Measurements from ENCODE around the gene CTNND2. TPM values are rescaled to one million over a fixed set of nuclear protein-coding genes. Genes with fewer than 3 reads are reported as not detected.
"Not testable (repeated sequence)": the region's sequence is repeated elsewhere in the genome, so short reads cannot be mapped to it uniquely, and the experiment has no call there.

CTNND2 gene
- total RNA-seq, 1 experiment from 2014 or later = not detected

DNA sequence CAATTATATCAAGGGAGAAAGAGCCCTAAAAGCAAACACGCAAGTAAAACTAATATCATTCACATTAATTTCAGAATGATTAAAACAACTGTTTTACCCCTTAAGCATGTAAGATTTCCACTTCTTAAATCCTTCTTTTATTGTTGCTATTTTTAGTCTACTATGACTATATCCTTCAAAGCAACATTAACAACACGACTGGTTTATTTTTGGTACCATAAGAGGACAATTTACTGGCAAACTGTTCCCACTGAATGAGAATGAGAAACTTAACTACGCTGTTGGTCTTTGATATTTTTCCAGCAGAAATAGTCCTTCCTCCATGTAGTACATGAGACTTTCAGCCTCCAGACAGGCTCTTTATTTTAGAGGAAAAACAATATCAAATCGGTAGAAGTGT, 281.5 kb downstream of the CTNND2 start:
- H3K4me3 ChIP-seq = no peak overlapping the region
- no peaks in the 10 kb centered on the region for H3K4me1 ChIP-seq
- no peaks in the 10 kb centered on the region for H3K9me3 ChIP-seq (replicated peaks)
- DNase-seq = no peak
- H3K27ac ChIP-seq = no peak overlapping the region
- no peaks in the 10 kb centered on the region for H3K27me3 ChIP-seq
- H3K36me3 ChIP-seq = no peaks in the 10 kb centered on the region

DNA sequence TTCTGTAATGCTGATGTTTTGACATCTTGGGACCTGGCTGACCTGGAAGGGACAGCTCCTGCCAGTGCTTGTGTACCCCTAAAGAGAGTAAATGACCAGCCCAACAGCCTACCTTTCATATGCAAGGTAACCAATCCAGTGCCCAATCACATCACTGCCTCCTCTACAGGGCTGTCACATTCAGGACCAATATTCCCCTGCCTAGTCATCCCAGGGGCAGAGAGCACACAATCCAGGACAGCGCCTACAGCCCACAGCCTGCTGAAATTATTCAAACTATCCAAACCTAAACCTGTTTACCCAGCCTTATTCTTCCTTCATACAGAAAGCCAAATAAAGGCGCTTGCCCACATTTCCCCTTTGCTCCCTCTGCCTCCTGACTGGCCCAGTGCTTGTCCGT, 284.1 kb downstream of the CTNND2 start:
- Histone ChIP-seq H3K36me3 (no peaks in the 10 kb centered on the region), H3K27ac (no peak overlapping the region), H3K4me3 (no peak overlapping the region), H3K27me3 (no peaks in the 10 kb centered on the region), H3K4me1 (no peaks in the 10 kb centered on the region), H3K9me3 (replicated peaks) (no peaks in the 10 kb centered on the region)
- no peak for DNase-seq

DNA sequence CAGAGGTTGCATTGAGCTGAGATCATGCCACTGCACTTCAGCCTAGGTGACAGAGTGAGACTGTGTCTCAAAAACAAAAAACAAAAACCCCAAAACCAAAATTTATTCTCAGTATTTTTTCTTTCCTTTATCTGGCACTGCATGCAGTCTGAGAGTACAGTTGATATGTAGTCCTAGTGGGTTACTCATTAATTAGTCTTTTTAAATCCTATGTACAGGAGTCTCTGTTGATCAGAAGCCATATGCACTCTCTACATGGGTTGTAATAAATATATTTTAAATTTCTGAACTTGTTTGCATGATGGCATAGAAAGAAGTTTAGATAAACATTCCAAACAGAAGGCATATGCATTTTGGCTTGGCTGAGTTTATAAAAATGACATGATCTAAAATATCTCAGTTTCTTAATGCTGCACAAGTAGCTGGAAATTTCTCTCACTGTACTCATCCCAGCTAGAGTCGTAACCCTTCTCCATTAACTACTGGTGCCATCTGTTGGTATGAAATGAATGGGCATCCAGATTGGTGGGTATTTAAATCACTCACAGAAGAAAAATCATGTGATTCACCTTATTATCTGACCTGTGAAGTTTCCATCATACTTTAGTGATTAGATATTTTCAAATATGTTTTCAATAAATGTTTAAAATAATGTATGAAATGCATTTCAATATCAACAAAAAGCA, 284.8 kb downstream of the CTNND2 start:
- Histone ChIP-seq H3K4me3 (no peak overlapping the region), H3K4me1 (no peaks in the 10 kb centered on the region), H3K9me3 (replicated peaks) (no peaks in the 10 kb centered on the region), H3K27me3 (no peaks in the 10 kb centered on the region), H3K27ac (no peak overlapping the region), H3K36me3 (no peaks in the 10 kb centered on the region)
- peak in 1 of 2 experiments; percentile 7 for DNase-seq

DNA sequence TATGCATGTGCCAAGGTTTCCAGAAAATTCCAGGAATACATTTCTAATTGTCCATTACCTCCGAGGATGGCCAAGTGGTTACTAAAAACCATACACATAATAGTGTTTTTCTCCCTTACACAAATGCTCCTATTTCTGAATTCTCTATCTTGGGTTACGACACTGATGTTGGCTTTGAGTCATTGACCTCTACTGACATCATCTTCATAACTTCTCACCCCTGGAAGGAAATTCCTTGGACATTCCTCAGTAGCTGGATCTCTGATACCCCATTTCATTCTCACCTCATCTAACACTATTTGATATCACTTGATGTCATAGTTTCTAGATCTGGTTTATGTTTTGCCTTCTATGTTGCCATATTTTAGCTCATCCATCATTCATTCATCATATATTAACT, 287.2 kb downstream of the CTNND2 start:
- Histone ChIP-seq H3K9me3 (replicated peaks) (no peaks in the 10 kb centered on the region), H3K4me1 (no peaks in the 10 kb centered on the region), H3K4me3 (no peak overlapping the region), H3K27ac (no peak overlapping the region), H3K36me3 (no peaks in the 10 kb centered on the region), H3K27me3 (no peaks in the 10 kb centered on the region)
- no peak for DNase-seq

DNA sequence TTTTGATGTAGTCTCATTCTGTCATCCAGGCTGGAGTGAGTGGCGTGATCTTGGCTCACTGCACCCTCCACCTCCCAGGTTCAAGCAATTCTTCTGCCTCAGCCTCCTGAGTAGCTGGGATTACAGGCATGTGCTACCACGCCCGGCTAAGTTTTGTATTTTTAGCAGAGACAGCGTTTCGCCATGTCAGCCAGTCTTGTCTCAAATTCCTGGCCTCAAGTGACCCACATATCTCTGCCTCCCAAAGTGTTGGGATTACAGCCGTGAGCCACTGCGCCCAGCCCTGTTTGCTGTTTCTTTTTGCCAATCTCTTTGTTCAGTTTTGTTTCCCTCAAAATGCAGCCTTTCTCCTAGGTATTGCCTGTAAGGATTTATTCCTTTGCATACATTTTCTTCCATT, 287.6 kb downstream of the CTNND2 start:
- H3K9me3 ChIP-seq (replicated peaks); H3K36me3 ChIP-seq; H3K4me3 ChIP-seq; DNase-seq; H3K27me3 ChIP-seq; H3K27ac ChIP-seq; H3K4me1 ChIP-seq: not testable (repeated sequence)

DNA sequence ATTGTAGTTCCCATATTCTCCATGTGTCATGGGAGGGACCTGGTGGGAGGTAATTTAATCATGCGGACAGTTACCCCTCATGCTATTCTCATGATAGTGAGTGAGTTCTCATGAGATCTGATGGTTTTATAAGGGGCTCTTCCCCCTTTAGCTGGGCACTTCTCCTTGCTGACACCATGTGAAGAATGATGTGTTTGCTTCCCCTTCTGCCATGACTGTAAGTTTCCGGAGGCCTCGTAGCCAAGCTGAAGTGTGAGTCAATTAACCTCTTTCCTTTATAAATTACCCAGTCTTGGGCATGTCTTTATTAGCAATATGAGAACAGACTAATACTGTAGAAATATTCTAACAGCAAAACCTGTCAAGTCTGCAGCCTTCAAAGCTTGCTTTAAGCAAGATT, 293.2 kb downstream of the CTNND2 start:
- H3K9me3 ChIP-seq (replicated peaks) = no peaks in the 10 kb centered on the region
- H3K4me1 ChIP-seq = no peaks in the 10 kb centered on the region
- H3K27me3 ChIP-seq = no peaks in the 10 kb centered on the region
- H3K27ac ChIP-seq = no peak overlapping the region
- H3K4me3 ChIP-seq = no peak overlapping the region
- no peaks in the 10 kb centered on the region for H3K36me3 ChIP-seq
- no peak for DNase-seq

DNA sequence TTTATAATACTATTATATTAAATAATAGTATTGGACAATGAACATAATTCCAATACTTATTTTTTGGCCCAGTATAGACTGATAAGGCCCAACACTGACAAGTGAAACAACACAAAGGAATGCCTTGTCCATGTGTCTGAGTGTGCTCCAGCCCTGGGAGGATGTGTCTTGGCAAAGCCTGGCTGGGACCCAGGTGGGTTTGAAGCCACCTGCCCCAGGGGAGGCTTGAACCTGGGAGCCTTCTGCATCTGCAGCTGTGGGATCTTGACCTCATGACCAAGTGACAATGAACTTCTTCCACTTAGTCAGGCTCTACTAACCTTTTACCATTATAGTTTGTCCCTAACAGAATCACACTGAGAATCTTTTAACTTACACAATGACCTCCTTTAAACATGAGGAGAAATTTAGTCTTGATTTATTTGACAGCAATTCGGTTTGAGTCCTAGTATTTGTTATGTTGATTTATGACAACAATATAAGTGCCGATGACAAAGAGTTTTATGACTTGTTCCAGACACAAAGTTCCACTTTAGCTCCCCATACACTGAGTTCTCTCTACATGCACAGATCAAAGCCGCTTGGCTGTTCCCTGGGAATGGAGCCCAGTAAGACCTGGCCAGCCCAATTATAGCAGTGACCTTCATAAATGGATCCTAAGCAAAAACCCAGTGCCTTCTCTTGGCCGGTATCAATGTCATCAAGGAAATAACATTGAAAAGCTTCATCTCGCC, 294.5 kb downstream of the CTNND2 start:
- H3K27me3 ChIP-seq = no peaks in the 10 kb centered on the region
- DNase-seq = no peak
- no peaks in the 10 kb centered on the region for H3K9me3 ChIP-seq (replicated peaks)

DNA sequence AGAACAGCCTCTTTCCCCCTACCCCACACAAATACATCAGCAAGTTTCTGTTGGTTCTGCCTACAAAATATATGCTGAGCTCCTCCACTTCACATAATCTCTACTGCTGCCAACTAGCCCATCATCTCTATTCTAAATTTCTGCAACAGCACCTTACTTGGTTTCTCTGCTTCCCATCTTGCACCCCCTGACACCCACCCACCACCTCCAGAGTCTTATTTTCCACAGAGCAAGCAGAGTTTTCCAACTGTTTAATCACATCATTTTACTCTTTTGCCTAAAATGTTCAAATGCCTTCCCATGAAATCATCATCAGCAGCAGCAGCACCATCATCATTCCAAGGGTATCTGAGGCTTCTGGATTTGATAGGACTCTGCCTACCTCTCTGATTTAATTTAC, 295.7 kb downstream of the CTNND2 start:
- H3K4me1 ChIP-seq = no peaks in the 10 kb centered on the region
- no peak overlapping the region for H3K4me3 ChIP-seq
- no peak overlapping the region for H3K27ac ChIP-seq
- no peaks in the 10 kb centered on the region for H3K36me3 ChIP-seq
- H3K9me3 ChIP-seq (replicated peaks) = no peaks in the 10 kb centered on the region
- no peaks in the 10 kb centered on the region for H3K27me3 ChIP-seq
- no peak for DNase-seq

More for the DNA sequence above, 294.5 kb downstream of the CTNND2 start:
- Histone ChIP-seq H3K4me3 (no peak overlapping the region), H3K36me3 (no peaks in the 10 kb centered on the region), H3K4me1 (no peaks in the 10 kb centered on the region), H3K27ac (no peak overlapping the region)

DNA sequence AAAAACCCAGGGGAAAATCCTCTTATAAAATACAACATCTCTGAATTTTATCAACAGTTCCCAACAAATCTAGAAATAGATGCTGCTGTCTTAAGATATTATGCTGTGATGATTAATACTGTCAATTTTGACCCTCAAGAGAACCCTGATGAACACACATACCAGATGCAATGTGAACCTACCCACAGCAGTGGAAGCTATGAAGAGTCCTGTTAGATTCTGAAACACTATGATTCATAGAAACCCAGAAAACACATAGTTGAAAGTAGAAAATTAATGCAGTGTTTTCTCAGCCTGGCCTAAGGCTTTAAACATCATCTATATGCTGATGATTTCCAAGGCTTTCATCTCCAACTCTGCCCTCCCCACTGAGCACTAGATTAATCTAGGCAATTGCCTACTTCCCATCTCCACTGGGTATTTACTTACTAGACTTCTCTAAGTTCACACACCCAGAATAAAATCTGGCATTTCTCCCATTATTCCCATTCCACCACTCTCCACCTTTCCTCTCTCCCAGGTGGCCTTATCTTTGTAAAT, 296.2 kb downstream of the CTNND2 start:
- H3K27ac ChIP-seq = no peak overlapping the region
- no peaks in the 10 kb centered on the region for H3K27me3 ChIP-seq
- no peaks in the 10 kb centered on the region for H3K9me3 ChIP-seq (replicated peaks)
- H3K36me3 ChIP-seq = no peaks in the 10 kb centered on the region
- no peak for DNase-seq
- H3K4me1 ChIP-seq = no peaks in the 10 kb centered on the region
- no peak overlapping the region for H3K4me3 ChIP-seq

DNA sequence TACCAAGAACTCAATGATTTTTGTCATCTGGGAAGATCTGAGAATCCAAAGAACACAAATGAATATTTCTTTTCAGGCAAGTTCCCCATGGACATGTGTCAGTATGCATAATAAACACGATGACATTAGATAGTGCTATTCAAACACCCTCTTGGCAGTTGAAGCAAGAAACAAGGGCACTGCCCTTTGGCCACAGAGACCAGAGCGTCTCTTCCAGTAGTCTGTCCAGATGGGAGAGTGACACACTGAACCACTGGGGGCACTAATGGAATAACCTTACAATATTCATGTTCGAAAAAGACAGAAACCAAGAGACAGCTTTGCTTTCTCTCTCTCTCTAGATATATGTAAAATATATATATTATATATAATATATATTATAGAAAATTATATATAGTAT, 301.9 kb downstream of the CTNND2 start:
- H3K4me3 ChIP-seq = no peak overlapping the region
- no peaks in the 10 kb centered on the region for H3K4me1 ChIP-seq
- H3K27me3 ChIP-seq = no peaks in the 10 kb centered on the region
- no peak overlapping the region for H3K27ac ChIP-seq
- DNase-seq = peak in 1 of 2 experiments; percentile 0
- H3K36me3 ChIP-seq = no peaks in the 10 kb centered on the region
- no peaks in the 10 kb centered on the region for H3K9me3 ChIP-seq (replicated peaks)

DNA sequence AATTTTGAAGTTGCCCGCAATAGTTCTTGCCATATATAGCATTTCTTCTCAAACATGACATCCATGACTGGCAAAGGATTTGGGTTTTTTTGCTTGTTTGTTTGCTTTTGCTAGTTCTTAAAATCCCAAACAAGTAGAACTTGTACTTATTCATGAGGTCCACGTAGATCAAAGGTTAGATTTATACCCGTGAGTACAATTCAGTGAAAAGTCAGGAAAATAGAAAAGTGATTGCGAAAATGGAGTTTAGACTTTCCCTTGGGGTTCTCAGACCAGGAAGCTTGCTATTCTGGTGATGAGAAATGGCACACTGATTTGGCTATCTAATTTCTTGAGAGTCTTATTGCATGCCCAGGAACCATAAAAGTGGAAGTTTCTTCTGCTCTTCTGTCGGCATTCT, 304.7 kb downstream of the CTNND2 start:
- Histone ChIP-seq H3K9me3 (replicated peaks) (no peaks in the 10 kb centered on the region), H3K27ac (no peak overlapping the region), H3K36me3 (no peaks in the 10 kb centered on the region), H3K4me3 (no peak overlapping the region), H3K27me3 (no peaks in the 10 kb centered on the region), H3K4me1 (no peaks in the 10 kb centered on the region)
- no peak for DNase-seq

DNA sequence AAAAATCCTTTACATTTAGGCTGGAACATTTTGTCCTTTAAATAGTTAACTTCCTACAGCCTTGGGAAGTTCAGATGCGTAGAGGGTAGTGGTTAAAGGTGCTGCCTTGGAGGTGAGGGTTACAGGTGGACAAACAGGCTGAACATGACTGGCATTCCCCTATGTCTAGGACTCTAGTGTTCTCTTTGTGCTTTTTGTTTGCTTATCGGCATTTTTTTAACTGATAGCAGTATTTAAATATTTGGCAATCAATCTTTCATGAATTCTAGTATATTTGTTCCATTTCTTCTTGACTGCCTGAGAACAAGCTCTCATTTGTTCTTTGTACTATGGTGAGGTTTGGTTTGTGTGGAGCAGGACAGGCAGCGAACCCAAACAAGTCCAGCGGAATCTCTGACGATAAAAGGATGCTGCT, 307.6 kb downstream of the CTNND2 start:
- Histone ChIP-seq H3K4me1 (no peaks in the 10 kb centered on the region), H3K9me3 (replicated peaks) (no peaks in the 10 kb centered on the region), H3K27ac (no peak overlapping the region), H3K27me3 (no peaks in the 10 kb centered on the region), H3K4me3 (no peak overlapping the region), H3K36me3 (no peaks in the 10 kb centered on the region)
- no peak for DNase-seq

DNA sequence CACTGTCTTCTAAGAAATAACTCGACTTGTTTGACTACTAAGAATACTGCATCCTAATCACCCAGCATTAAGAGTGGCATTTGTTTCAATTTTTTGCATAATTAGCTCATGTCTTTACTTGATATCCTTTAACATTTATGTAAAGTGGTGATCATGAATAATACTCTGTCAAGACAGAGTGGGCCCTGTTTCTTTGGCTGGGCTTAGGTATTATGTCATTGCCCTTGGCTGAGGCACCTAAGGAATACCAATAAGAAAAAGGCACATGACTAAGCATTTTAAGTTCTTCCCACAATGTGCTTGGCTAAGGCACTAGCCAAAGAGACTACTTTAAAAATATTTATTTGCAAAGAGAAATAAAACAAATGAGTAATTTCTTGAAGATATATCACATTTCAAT, 308.1 kb downstream of the CTNND2 start:
- no peak for DNase-seq
- no peaks in the 10 kb centered on the region for H3K27me3 ChIP-seq
- H3K4me1 ChIP-seq = no peaks in the 10 kb centered on the region
- H3K9me3 ChIP-seq (replicated peaks) = no peaks in the 10 kb centered on the region
- no peak overlapping the region for H3K27ac ChIP-seq
- no peaks in the 10 kb centered on the region for H3K36me3 ChIP-seq
- H3K4me3 ChIP-seq = no peak overlapping the region

DNA sequence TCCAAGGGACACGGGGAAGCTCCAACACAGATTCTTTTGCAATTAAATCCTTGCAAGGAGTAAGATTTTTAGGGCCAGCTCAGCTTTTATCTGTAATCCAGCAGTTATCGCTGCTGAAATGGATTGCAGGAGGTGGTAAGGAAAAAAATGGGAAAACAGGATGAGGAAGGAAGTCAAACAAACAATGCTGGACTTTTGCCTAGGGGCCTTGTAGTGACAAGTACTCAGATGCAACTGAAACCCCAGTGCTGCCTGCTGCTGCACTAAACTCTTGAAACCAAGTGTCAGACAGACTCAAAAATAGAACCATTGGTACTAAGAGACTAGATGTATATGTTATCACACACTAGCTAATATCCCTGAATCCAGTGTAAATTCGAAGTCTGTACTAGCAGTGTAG, 309.2 kb downstream of the CTNND2 start:
- Histone ChIP-seq H3K36me3 (no peaks in the 10 kb centered on the region), H3K27ac (no peak overlapping the region), H3K27me3 (no peaks in the 10 kb centered on the region), H3K4me1 (no peaks in the 10 kb centered on the region), H3K4me3 (no peak overlapping the region), H3K9me3 (replicated peaks) (no peaks in the 10 kb centered on the region)
- DNase-seq = no peak

DNA sequence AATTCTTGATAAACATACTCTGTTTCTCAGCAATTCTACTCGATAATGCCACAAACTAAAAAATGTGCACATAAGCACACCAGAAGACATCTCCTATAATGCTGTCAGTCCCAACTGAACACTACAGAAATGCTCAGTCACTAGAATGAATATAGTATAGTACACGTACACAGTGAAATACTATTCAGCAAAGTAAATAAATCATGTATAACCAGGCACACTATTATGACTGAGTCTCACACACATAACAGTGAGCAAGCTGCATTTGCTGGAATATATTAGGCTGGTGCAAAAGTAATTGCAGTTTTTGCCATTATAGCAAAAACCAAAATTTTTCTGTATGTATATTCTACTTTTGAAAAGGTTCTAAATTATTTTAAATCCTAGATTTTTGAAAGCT, 310.2 kb downstream of the CTNND2 start:
- H3K4me3 ChIP-seq = no peak overlapping the region
- no peaks in the 10 kb centered on the region for H3K36me3 ChIP-seq
- H3K27me3 ChIP-seq = no peaks in the 10 kb centered on the region
- no peaks in the 10 kb centered on the region for H3K9me3 ChIP-seq (replicated peaks)
- no peaks in the 10 kb centered on the region for H3K4me1 ChIP-seq
- no peak for DNase-seq
- H3K27ac ChIP-seq = no peak overlapping the region

DNA sequence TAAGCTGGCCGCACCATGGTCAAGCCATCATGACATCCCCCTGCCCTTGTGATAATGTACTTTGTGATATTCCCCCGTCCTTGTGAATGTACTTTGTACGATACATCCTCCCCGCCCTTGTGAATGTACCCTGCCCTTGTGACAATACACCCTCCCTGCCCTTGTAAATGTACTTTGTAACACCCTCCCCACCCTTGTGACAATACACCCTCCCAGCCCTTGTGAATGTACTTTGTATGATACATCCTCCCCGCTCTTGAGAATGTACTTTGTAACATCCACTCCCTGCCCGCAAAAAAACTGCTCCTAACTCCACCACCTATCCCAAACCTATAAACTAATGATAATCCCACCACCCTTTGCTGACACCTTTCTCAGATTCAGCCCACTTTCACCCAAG, 313.8 kb downstream of the CTNND2 start:
- H3K36me3 ChIP-seq = no peaks in the 10 kb centered on the region
- H3K9me3 ChIP-seq (replicated peaks) = no peaks in the 10 kb centered on the region
- H3K27ac ChIP-seq = no peak overlapping the region
- H3K27me3 ChIP-seq = no peaks in the 10 kb centered on the region
- no peaks in the 10 kb centered on the region for H3K4me1 ChIP-seq
- DNase-seq = no peak
- no peak overlapping the region for H3K4me3 ChIP-seq

Data from SJCRH30 (cell line).